Right forelimb (tissue), 1 donor: ENCODE results near the gene DEFB113.

Source experiments
- DNase-seq: peaks from one replicate; pipeline ENCODE4 v3.0.0-alpha.2; 2018

DEFB113 gene

GRCh38 chr6:49934770-49935169 lies 34.7 kb downstream of the DEFB113 start:
- DNase-seq = no peak

GRCh38 chr6:49933526-49933925 lies 35.9 kb downstream of the DEFB113 start:
- no peak for DNase-seq

GRCh38 chr6:49929340-49929739 lies 40.1 kb downstream of the DEFB113 start:
- no peak for DNase-seq

- no peak for DNase-seq
Measured at GRCh38 chr6:49923826-49924225, 45.6 kb downstream of the DEFB113 start.

GRCh38 chr6:49919935-49920644 lies 49.3 kb downstream of the DEFB113 start:
- no peak for DNase-seq

GRCh38 chr6:49919261-49919660 lies 50.2 kb downstream of the DEFB113 start:
- DNase-seq = no peak

- no peak for DNase-seq
Measured at GRCh38 chr6:49918787-49919186, 50.6 kb downstream of the DEFB113 start.
